Measurements from ENCODE around the gene CRABP1. TPM values are rescaled to one million over a fixed set of nuclear protein-coding genes. Genes with fewer than 3 reads are reported as not detected.

Gene CRABP1
- not detected in 2 replicates for total RNA-seq

DNA sequence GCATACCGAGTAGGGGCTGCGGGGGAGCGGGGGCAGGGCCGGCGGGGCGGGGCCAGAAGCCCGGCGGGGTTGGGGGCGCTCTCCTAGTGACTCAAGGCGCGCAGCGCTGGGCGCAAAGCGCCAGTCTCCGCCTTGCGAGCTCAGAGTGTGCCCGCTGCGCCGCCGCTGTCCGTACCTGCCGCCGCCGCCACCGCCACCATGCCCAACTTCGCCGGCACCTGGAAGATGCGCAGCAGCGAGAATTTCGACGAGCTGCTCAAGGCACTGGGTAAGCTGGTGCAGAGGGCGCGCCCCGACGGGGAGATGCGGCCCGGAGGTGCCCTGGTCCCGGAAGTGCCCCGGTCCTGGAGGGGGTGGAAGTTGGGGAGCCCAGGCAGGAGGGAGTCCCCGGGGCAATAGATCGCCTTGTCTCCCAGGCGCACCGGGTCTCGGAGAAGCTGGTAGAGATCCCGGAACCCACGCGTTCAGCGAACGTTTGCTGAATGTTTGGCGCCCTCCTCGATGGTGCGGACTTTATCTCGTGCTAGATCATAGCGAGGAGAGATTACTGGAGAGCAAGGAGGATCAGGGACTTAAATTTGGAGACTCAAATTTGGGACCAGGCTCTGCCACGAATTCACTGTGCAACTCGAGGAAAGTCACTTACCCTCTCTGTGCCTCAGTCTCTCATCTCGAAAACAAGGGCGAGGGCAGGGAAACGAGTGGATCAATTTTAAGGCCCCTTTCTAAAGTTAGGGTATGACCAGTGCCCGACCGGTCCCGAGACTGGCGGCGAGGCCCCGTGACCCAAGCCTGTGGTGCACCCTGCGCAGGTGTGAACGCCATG, at the start of gene CRABP1:
Gene CRABP1 (plus strand): TSS at position 123 of the 826 bp plus-strand sequence. CDS start 76 bp downstream, at position 199.
- no peak for DNase-seq (ENCODE audit: low read depth)

DNA sequence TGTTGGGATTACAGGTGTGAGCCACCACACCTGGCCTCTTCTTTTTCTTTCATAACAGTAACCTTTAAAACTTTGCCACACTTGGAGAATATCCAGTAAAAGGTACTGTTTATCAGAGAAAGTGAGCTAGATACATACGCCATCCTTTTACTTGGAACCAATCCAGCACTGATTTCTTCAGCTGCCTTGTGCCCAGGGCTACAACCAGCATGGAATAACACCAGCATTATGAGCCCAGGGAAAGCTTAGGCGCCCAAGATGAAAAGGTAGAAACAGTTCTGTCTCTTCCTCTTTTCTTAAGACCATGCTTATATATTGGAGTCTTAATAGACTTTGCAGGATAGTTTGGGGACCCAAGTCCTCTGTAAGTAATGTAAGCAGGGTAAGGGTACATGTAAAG, 49.1 kb upstream of the CRABP1 start:
- DNase-seq (ENCODE audit: low read depth) = no peak

DNA sequence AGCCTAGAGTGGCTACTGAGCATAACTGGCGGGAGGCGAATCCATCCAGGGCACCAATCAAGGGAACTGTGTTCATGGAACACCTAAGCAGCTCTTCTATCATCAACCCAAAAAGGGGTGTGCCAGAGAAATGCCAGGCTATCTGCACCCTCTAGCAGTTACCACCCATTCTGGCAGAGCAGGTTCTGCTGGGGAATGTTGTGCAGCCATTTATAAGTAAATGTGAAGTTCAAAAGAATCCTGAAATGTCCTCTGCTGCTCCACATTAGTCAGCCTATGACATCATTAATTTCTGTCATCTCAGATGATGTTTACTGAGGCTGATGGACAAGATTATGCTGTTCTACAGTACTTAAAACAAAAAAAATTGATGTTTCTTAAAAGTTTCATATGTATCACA, 48.5 kb upstream of the CRABP1 start:
- peak; percentile 20 for DNase-seq (ENCODE audit: low read depth)

DNA sequence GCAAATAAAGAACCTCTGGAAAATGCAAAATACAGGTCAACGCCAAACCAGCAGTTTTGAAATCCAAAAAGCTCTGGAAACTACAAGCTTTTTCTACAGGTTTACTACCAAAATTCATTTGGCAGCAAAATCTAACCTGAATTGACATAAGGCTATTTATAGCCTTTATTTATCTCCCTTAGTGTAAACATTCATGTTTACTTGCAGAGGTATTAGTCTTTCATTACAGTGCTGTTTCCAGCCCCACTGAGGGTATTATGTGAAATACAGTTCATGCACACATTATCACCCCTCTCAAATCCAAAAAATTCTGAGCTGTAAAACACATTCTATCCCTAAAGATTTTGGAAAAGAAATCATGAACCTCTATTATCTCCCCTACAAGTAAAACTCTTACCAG, 47.9 kb upstream of the CRABP1 start:
- no peak for DNase-seq (ENCODE audit: low read depth)

DNA sequence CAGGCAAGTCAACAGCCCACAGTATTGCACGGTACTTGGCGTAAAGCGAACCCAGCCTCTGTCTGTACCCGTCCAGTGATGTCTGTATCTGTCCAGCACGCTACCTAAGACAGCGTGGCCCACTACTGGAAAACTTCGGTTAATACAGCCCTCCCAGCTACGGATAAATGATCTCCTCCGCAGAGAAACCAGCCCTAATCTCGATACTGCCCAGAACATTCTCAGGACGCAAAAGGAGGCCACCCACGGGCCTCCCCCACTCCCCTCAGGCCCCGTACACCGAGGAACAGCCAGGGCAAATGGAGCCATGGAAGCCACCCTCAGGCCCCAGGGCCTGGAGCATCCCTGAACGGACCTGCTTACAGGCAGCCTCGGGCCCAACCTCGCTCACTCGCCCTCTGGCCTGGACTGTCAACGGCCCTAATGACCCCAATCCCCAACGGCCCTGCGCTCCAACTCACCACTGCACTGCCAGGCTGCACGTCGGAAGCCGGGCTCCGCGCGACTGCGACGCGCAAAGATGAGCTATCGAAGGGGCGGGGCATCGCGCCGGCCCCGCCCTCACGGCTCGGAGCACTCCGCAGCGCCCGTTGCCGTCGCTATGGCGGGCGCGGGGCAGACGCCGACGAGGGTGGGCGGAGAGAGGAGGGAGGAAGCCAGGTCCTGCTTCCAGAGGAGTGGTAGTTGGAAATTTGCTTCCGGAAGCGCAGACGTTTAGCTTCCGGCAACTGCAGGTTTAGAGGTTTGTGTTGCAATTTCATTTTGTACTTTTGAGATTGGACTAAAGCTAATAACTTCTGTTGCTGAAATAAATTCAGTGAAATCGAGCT, 40.8 kb upstream of the CRABP1 start, which contains the start of gene SKIC8:
Gene SKIC8 (minus strand): TSS at position 509 of the 830 bp plus-strand sequence. CDS start 3,923 bp downstream, outside the sequence.
- DNase-seq (ENCODE audit: low read depth) = peak; percentile 86

DNA sequence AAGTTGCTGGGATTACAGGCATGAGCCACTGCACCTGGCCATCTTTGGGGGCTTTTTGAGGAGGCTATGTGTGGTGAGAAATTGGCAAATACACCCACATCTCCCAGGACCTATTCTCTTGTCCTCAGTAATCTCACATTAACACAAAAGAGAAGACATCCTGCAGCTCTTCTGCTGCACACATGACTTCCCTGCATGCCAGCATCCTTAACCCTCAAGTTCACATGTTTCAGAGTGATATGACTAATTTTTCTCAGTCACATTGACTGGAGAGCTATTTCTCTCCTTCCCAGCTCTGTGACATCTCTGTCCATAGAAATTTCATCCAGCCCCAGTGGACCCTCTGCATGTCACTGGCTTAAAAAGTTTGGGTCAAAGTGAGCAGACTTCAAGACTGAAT, 38.8 kb upstream of the CRABP1 start:
- no peak for DNase-seq (ENCODE audit: low read depth)

DNA sequence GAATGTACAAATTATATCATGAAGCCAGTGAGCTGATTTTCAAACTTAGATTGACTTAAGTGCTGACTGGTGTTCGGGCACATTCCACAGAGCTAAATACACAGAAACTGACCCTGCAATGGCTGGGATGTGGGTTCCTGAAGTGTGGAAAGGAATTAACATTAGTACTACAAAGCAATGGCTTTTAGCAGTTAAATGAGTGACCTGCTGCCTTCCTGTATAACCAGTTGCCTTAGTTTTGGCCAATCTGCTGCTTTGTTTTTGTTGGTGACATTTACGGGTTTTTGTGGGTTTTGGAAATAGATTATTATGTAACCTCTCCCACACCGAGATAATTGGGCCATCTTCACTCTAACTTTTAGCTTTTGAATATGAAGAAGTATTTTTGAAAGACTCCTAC, 38.3 kb upstream of the CRABP1 start:
- DNase-seq (ENCODE audit: low read depth) = peak; percentile 59

DNA sequence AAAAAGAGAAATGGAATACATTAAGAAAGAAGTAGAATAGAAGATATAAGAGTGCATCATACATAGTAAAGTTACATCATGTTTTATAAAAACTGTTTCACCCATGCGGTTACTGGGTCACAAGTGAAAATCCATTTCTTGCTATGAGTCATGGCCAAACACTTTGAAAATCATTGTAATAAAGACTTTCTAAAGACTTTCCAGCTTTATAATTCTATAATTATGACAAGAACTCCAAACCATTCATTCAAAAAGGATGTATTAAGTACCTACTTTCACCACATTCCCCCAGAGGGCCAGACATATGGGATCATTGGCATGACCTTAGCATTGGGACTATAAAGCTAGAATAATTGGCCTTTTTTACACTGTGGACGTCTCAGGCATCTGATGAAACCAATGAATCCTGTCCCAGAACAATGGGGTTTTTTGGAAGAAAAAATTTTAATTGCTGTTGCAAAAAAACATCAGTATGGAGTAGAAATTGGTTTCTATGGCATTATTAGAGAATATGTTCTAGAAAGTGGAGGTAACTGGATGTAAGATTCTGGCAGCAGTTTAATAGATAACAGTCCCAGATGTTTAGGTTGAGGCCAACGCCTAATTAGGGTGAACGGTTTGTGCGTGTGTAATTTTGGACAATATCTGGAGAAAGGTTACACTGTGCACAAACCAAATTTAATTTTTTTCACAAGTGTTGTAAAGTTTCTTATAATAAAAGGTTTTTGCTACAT, 37.4 kb upstream of the CRABP1 start:
- no peak for DNase-seq (ENCODE audit: low read depth)

DNA sequence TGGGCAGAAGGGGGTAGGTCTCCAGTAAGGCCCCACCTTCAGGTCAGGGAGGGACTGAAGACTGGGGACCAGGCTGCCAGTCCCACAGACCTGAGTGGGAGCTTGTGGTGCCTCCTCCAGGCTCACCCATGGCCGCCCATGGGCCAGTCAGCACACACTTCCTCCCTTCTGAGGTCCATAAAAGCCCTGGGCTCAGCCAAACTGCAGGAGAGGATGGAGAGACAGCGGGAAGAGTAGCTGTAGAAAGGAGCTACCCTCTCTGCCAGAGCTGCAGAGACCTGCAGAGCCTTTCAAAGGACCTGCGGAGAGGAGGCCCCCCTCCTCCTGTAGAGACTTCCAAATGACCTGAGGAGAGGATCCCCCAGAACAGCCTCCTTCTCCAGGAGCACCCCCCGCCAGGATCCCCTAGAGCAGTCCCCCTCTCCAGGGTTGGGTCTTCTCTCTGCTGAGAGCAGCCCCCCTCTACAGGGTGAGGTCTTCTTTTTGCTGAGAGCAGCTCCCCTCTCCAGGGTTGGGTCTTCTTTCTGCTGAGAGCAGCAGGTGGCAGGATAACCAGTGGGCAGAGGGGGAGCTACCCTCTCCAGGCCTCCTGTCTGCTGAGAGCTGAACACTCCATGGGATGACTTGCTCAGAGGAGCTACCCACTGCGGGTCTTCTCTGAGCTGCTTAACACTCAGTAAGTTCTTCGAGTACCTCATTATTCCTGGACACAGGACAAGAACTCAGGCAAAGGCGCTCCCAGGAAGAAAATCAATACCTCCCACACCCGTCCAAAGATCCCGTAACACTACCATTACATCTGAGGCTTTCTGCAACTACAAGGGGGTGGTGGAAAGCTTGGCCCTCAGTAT, 35.7 kb upstream of the CRABP1 start:
- no peak for DNase-seq (ENCODE audit: low read depth)

DNA sequence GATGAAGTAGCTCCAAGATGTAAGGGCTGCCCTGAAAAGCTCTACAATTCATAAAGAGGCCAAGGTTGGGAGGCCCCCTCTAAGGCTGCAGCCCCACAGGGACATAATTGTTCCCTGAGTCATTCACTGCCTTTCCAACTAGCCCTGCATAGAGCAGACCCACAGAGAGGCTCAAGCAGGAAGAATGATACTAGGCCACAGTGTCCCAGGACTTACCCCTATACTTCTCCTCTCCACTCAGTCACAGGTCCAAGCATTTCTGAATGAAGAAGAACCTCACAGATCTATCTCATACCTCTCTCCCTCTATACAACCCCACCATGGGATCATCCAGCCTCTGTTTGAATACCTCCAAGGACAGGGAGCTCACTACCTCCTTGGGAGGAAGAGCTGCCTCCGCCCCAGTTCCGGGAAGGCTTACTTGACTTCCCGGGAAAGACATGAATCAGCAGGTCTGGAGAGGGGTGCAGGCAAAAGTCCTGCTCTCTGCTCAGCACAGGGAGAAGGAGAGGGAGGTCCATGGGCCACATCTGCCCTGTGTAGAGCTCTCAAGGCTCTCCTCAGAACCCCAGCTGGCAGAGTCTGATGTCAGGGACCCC, 33.9 kb upstream of the CRABP1 start:
- peak; percentile 56 for DNase-seq (ENCODE audit: low read depth)

DNA sequence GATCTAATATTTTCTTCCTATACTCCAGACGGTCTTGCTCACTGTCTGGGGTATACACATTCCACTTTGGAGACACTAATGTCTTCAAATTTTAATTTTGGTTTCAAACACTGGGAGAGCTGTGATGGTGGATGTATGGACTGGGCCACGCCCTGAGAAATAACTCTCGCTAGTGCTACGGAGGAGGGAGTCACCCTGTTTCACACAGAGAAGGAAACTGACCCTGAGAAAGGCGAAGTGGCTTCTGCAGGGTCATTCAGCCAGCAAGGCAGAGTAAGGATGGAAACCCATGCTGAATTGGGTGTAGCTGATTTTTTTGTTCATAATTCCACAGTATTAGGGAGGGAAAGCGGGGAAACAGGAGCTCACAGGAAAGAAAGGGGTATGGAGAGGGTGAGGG, 32.2 kb upstream of the CRABP1 start:
- no peak for DNase-seq (ENCODE audit: low read depth)

DNA sequence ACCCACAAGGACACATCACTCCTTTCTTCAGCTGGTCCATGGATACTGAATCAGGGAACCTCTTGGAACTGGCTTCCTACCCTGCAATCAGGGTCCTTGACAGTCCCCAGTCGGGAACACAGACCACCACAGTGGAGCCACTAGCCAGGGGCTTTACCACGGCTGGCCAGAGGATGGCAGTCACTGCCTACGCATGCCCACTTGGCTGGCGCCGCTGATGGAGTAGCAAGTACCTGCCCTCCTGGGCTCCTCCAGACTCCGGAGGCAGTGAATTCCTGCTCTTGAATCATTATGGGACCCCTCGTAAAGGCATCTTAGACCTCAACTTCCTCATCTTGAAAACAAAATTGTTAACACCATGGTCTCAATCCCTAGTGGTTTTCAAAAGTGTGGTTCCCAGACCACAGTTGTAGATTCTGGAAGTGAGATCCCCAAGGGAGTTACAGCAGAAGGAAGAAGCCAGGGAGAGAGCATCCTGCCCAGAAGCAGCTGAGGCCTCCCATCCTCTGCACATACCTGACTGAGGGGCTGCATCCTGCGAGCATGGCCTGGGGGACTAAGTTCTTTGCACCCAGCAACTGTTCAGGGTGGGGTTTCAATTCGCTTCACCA, 31.6 kb upstream of the CRABP1 start:
- peak; percentile 33 for DNase-seq (ENCODE audit: low read depth)

DNA sequence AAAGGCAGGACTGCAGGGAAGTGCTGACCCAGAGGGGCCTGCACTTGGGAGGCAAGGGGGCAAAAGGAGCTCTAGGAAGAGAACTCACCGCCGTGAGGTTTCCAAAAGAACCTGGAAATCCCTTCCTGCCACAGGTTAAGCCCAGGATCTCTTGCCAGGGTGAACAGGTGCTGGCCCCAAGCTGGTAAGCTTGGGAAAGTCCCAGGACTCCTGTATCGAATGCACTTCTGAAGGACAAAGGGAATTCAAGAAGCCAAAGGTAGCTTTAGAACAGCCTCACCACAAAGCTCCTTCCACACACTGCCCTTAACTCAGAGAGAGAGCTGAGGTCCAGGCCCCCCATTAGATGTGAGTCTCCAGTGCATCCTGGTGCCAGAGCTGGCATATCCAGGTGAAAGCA, 28.9 kb upstream of the CRABP1 start:
- DNase-seq (ENCODE audit: low read depth) = no peak

DNA sequence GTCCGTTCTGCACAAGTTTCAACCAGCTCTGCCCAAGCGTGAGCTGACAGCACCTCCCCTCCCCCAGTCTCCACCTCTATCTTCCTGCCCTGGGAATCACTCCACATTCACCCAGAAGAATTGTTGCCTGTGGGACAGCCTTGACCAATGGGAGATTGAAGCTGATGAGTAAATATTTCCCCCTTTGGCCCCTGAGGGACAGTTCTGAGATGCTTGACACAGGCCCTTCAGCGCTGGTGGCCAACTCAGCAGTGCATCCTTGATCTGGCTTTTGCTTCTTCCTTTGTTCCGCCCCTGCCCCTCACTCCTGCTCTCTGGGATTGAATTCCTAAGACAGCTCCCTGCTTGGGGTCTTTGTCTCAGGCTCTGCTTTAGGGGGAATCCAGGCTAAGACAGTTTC, 27.6 kb upstream of the CRABP1 start:
- no peak for DNase-seq (ENCODE audit: low read depth)

DNA sequence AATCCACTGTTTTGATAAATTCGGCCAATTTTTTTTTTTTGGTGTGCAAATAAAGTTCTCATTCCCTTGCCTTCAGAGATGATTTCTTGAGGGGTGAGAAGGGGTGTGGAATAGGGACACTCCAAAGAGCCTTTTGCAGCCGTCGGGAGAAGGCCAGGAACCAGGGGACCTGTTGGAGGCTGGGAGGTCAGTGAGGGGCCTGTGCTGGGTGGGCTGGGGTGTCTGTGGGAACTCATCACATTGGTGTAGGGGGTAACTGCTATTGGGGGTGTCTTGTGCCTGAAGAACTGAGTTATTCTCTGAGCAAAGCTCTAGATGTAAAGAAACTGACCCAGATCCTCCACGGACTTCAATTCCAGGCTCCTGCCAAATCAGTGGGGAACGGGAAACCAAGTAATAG, 27.2 kb upstream of the CRABP1 start:
- no peak for DNase-seq (ENCODE audit: low read depth)

DNA sequence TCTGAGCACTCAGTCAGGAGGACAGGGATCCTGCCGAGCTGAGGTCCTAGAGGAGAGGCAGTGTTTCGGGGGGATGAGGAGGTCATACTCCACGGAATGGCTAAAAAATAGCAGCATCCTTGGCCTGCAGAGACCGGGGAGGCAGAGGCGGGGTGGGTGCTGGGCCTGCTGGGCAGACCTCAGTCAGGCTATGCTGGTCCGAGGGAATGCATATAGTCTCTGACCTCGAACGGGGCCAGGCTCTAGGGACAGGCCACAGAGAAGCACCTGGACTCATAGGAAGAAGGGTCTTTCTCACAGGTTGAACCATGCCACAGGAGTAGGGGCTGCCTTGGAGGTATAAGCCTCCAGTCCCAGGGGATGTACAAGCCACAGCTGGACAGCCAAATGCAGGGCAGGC, 26.8 kb upstream of the CRABP1 start:
- DNase-seq (ENCODE audit: low read depth) = no peak

DNA sequence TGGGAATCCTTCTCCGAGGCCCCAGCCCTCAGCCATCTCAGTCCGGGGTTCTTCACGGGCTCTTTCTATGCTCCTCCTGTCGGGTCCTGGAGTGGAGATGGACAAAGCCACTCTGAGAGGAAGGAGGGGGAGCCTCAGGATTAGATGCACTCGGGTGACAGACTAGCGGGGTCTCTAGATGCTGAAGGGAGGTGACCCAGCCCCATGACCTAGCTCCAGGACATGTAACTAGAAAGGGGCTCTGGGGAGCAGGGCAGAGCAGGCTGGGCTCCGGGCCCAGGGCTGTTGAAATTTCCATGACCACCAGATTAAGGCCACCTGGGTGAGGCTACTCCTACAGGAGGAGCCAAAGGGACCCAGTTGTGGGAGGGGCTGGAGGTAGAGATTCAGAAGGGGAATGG, 26.0 kb upstream of the CRABP1 start:
- DNase-seq (ENCODE audit: low read depth) = no peak

DNA sequence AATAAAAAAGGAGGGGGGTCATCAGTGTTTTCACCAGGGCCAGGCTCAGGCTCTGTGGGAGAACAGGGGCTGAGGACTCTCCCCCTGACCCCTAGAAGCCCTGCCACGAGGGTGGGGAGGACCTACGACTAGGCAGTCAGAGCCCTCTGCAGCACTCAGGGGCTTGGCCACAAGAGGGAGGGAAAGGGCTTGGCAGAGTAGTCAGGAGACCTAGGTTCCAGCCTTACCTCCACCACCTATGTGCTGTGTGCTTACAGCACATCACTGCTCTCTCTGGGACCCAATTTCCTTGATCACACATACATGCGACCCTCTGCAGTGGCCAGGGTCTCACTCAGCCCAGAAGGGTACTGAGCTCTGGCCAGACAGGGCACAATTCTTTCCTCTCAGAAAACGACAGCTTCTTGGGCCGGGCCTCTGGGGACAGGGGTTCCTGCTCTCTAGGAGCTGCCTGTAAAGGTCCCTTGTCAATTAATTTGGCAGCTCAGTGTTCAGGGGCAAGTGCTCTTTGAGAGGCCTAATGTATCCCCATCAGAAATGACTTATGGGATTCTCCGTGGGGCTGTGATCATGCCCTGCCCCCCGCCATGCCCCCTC, 24.4 kb upstream of the CRABP1 start:
- no peak for DNase-seq (ENCODE audit: low read depth)

DNA sequence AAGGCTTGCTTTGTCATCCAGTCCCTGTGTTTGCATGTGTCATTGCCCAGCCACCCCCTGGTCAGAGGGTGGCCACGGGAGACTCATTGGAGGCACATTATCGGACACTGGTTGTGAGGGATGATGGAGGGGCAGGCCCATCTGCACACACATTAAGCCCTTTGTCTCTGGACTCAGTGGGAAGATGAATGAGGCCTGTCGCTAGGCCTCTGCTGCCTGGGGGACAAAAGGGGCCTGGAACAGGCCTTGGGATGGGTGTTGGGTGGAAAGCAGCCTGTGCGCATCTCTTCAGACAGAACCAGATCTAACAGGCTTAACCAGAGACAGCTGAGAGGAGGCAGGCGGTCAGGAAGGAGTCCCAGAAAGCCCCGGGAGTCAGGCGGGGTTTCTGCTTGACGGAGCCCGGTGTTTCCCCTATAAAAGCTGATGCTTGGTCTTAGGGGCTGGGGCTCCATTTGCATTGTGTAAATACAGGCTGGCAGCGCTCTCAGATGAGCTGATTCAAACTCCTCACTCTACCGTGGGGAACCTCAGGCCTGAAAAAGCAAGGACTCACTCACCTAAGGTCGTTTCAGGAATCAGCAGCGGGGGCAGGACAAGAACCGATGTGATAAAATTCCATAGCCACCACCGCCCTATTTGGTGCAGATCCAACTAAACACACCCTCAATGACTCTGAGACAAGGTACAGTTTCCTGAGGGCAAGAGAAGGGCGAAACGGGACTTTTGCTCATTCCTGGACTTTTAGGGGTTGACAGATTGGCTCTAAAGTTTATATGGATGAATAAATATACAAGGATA, 23.7 kb upstream of the CRABP1 start:
- DNase-seq (ENCODE audit: low read depth) = no peak
